Stimulated activated CD4-positive, alpha-beta T cell treated with anti-CD3 and anti-CD28 coated beads, TNF-alpha, amount 100 ng/mL, for 4 hours (primary cell): ENCODE measurements around the gene C3orf18.

Experiments used
- DNase-seq, 3 experiments: peaks; one replicate each; pipeline ENCODE4 v3.0.0-alpha.2; 2020; ENCODE audit warnings: low read depth in 3 of 3

The C3orf18 gene

DNA sequence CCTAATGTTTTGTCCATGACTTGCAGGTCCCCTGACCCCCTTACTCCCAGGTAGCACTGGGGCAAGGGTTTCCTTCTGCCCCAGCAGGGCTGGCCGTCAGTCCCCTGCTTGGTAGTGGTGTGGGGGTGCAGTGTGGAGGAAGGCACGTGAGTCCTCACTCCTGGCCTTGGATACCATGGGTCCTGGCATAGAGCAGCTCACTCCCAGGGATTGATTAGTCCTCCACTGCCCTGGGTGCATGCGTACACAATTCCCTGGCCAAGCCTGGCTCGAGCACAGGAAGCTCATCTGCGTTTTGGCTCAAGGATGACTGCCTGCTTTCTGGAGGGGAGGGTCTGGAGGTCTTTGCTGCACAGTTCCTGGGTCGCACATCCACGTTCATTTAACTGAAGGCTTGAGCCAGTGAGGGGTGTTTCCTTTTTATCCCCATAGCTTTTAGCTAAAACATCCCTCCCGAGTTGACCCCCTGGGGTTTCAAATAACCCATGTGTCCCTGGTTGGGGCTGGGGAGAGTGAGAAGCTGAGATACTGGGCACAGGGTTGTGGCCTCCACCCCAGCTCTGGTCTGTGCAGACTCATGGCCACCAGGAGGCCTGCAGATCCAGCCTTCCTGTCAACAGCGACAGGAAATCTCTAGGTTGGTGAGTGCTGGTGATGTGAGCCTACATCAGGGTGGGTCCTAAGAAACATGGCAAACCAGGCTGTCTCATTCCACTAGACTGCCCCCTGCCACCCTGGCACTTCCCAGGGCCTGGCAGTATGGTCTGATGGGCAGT lies 13.3 kb upstream of the C3orf18 start:
- DNase-seq = no peak

DNA sequence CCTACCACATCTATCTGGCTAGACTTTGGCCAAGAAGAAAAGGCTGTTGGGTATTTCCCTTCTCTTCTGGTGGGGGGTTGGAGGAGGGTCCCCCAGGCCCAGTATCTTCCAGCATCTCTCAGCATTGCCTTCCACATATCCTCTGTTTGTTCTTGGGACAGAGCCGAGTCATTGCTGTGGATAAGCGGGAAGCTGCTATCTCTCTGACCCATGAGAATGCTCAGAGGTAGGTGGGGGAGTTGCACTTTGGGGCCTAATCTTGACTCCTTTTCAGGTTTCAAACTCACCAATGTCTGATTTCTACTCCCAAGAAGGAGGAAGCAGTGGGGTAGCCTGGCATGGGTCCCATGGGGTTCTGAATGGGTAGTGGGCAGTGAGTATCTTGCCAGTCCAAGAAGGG lies 9.8 kb upstream of the C3orf18 start:
- no peak for DNase-seq

DNA sequence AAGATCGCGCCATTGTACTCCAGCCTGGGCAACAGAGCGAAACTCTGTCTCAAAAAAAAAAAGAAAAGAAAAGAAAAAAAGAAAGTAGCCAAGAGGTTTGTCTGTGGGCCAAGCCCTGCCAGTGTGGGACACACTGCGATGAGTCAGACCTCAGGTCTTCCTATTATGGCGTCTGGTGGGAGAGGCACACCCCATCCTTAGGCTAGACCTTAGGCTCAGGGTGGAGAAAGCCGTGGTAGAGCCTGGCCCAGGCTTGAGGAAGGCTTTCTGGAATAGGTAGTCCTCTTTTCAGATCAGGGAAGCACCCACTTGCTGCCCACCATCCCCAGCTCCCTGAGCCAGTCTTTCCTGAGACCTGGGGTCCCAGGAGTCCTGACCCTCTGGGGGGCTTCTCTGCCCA lies 7.8 kb upstream of the C3orf18 start:
- DNase-seq = no peak

DNA sequence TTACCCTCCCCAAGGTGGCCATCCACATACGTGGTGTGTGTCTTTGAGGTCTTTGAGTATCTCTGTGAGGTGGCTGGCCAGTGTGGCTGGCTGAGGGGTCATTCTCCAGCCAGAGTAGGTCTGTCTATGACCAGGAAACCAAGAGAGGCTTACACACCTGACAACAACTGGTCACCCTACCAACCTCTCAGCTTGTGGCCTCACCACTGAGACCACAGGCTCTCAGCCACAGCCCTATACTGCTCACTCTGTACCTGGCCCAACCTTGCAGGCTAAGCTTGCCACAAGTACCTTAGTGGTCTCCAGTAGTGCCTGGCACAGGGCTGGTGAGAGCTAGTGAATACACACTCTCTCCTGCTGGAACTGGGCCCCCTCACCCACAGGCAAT lies 6.9 kb upstream of the C3orf18 start:
- no peak for DNase-seq

DNA sequence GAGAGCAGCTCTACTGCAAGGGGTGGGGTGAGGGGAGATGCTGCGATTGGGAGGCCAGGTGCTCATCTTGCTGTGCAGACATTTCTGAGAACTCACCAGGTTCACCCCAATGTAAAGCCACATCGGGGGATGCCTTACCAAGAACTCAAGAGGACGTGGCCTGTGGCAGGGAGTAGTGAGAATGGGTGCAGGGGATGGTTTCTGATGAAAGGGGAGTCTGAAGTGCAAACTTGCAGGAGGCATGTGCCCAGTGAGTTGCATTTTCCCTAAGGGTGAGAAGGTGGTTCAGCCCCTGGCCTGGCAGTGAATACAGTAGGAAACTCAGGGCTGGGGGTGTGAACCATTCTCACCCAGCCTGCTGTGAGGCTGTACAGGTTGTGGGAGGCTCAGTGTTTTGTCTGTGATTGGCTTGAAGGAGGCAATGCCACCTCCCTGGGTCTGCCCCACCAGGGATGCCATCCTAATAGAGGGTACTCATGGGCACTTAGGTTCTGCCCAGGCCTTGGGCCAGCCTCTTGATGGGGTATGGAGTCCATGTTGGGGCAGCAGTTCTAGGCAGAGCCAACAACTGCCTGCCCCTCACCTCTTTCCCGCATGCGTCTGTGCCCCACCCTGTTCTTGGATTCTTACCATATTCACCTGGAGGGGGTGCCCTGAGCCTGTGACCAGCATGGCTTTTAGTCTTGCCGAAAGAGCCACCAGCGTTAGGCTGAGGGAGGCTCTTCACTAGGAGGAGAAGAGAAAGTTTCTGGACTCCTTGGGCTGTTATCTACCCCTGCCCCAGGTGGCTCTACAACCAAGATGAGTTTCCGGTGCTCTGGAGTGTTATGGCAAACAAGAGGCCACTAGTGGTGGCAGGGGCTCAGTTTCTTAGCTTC lies 6.3 kb upstream of the C3orf18 start:
- peak; percentile 51 to 72 (median 57) for DNase-seq

DNA sequence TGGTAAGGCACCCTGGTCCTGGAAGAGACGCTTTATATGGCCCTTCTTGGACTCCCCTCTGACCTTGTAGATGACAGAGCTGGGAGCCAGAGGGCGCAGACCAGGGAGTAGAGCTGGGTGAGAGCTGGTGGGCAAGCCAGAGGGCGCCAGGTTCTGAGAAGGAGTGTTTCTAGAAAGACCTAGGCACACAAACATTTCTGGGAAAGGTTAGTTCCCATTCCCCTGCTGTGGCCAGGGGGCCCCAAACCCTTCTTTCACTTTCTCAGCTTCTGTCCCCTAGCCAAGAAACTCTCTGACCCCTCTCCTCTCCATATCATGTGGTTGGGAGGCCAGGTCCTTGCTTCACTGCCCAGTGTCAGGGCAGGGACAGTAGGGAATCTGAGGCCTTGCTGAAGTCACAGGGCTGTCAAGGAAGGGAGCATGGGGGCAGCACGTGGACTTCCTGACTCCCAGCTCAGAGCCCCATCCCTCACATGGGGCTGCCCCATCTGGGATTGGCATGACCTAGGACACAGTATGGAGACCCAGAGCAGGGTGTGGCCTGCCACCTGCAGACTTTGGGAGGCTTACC lies 5.3 kb upstream of the C3orf18 start:
- DNase-seq = no peak

DNA sequence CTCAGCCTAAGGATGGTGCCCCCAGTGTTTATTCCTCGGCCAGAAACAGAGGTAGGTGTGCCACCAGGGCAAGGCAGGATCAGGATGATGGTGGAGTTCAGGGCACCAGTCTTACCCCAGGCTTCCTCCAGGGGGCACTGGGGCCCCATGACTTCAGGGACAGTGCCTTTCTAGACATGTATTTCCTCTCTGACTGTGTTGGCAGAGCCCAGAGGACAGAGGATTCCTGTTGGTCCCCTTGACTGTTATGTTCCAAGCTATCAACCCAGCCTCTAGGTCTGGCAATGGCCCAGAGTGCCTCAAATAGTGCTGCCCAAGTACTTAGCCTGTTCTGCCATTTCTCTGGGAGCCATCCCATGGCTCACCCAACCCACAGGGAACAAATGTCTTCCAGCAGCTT lies 4.6 kb upstream of the C3orf18 start:
- DNase-seq = peak; percentile 68 to 75 (median 71)

DNA sequence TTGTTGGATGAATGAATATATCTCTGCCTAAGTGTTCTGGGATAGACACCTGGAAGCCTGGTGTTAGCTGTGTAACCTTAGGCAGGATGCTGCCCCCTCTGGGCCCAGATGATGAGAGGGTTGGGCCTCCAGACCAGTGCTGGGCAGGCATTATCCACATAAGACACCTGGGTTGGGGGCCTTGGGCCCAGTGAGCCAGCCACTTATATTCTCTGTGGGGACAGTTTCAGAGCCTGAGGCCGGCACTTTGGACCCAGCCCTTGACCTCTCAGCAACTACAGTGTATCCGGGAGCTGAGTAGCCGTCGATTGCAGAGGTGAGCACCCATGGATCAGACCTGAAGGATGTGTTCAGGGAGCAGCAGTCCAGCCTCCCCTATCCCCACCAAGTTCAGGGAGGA lies 3.9 kb upstream of the C3orf18 start:
- no peak for DNase-seq

DNA sequence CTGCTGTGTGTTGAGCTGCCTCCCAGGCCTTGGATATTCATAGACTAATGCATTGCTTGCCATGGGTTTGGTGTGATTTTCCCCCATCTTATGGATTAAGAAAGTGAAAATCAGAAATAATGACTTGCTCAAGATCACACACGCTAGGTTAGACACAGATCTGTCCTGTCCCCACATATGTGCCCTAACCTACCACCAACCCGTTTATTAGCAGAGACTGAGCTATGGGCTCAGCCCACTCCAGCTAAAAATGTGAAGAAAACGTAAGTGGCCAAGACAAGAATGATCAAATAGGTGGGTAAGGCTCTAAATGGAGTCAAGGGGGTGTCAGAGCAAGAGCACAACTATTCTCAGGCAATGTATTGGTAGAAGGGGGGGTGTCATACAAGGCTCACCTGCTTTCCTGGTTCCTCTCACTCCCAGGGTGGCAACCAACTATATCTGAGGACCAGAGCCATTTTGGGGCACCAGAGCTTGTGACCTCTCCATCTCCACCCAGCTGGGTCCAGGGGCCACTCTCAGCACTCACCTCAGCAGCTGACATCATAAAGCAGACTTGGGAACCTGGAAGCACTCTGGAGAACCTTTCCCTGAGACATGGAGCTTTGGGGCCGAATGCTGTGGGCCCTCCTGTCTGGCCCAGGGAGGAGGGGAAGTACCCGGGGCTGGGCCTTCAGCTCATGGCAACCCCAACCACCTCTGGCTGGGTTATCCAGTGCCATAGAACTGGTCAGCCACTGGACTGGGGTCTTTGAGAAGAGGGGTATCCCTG lies 3.1 kb upstream of the C3orf18 start:
- no peak for DNase-seq

DNA sequence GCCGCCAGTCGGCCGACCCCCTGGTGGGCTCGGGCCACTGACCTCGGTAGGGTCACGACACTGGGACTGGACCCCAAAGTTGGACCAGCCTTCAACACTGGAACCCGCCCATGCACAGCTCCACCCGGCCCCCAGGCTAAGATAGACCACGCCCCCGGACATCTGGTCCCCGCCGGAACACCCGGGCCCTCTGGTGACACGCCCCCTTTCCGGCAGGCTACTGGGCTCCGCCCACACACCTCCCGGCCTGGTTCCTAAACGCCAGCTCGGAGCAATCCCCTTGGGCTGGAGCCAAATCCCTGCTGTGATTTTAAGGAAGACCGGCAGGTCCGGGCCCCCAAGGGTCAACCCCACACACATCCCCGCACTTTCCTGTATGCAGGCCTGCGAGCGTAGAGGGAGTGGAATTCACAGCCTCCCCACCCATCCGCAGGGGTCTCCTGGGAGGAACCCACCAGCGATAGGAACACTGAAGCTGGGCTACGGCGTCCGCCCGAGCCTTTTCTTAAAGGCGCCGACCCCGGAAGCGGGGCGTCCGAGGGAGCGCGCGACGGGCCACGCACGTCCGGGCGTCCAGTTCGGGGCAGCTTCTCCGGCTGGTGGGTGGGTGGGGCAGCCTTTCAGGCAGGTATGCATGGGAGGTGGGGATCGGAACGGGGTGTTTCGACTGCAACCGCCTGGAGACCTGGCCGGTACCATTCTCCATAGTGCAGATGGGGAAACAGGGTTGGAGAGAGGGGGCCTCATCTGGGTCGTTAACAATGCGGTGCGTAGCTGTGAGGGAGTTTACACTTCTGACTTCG lies 1.6 kb upstream of the C3orf18 start, which contains the start of gene HEMK1:
HEMK1 (plus strand) TSS at position 576 of the 803 bp plus-strand sequence. CDS start 1,583 bp downstream, outside the sequence.
- DNase-seq = peak; percentile 80 to 94 (median 89)

DNA sequence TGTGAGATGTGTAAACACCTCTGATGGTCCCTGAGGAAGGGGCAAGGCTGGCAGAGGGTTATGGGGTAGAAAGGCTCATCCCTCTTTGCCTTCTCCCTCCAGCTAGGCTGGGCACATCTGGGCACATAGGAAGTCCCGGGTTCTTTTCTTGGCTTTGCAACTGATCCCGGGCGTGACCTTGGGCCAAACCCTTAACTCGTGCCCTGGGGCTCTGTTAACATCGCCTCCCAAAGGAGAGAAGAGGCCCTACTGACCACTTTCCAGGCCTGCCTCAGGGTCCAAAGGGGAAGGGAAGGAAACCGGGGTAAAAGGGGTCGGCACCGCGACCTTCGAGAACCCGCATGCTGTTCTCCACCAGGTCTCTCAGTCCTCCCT lies 549 bp downstream of the C3orf18 start:
- no peak for DNase-seq

DNA sequence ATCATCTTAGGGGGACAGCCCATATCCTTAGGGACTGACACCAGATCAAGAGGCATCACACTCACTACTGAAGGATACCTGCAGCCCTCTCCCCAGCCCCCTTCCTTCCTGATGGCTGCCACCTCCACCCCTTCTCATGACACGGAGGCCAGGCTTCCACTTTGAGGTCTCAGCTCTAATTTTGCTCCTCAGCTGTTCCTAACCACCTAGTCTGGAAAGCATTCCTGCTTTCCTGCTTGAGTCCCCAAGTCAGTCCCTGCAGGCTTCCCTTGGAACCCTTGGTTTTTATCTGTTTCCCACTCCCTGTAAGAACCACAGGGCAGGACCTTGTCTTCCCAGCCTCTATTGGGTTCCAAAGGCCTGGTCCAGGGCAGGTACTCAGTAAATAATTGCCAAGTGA lies 3.2 kb downstream of the C3orf18 start:
- DNase-seq = no peak

DNA sequence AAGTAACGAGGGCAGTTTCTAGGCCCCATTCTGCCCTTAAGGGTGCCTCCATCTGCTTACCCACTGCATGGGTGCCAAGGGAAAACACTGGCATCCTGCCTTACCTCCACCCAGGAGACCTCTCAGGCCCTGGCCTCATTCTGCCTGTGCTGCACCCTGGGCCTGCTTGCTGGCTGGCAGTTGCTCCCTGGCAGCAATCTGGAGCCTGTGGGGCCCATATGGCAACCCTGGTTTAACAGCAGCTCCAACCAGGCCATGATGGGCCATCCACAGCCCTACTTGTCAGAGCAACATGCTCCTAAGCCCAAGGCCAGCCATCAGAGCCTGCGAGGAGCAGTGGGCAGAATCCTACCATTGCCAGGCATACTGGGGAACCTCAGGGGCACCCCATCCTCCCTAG lies 3.7 kb downstream of the C3orf18 start:
- no peak for DNase-seq

DNA sequence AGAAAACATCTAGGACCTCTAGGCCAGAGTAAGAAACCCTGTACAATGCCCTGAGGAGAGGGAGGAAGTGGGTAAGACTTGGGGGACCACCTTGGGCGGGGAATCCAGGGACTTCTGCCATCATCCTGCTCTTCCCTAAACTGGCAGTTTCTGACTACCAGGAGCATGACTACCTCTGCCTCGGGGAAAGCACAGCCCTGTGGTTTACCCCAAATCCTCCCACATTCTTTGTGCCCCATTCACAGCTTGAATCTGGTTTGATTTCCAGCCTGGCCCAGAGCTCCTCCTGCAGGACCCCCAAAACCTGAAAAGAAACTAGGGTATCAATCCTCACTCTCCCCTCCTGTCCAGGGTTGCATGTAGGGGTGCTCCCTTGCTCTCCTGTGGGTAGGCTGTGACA lies 4.7 kb downstream of the C3orf18 start:
- no peak for DNase-seq

DNA sequence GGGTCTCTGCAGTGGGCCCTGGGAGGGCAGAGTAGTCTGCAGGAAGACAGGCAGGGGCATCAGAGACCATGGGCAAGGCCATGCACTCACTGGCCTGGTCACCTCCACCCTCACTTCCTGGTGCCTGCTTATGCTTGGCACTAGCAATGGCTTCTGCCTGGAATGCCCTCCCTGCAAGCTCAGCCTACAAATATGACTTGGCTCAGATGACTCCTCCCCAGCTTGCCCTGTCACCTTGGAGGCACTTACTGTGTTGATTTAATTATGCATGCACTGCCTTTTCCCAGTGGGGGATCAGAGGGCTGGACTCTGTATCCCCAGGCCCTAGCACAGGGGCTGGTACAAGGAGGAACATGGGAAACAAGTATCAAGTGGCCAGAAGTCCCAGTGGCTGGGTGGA lies 7.8 kb downstream of the C3orf18 start:
- DNase-seq = no peak

DNA sequence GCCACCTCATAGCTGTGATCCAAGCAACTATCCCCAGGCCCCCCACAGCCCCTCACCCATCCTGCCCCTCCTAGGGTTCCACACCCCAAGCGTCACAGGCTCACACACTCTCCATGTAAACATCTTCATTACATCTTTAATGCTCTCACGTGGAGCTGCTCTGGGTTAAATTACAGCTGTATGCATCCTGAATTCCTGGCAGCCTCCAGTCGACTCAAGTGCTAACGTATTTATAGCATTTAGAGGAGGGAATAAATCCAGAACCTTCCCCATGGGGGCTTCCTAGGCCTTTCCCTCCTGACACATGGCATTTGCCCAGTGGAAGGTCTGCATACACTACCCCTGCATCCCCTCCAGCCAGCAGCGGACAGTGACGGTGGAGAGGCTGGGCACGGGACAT lies 9.6 kb downstream of the C3orf18 start:
- DNase-seq = no peak

DNA sequence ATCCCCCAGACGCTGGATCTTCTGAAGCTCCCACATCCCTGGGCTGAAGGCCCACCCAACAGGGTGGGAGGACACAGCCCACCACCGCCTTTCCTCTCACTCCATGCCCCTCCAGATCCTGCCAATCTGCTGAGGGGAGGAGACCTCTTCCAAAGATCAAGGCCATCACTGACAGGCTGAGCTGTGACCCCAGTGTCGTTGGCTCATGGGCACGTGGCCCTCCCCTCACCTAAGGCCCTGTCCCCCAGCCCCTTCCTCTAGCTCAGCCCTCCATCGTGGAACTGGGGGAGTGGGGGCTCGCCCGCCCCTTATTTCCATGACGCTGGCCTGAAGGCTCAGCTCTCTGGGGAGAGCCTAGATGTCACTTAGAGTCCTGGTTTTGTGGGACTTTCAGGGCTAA lies 10.4 kb downstream of the C3orf18 start:
- DNase-seq = no peak

DNA sequence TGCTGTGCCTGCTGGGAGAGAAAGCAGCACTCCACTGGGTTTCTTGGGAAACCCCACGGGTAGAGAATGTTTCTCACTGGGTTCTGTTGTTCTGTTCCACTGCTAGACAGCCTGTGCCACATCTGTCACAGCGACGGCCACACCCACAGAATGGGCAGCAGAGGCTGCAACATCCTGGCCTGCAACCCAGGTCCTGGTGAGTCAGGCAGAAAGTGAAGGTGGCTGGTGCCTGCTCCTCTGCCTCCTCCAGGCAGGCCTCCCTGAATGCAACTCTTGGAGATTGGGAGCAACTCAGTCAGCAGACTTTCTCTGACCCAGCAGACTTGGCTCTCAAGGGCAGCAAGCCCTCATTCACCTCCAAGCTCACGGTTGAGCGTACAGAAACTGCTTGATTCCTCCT lies 13.0 kb downstream of the C3orf18 start:
- no peak for DNase-seq

DNA sequence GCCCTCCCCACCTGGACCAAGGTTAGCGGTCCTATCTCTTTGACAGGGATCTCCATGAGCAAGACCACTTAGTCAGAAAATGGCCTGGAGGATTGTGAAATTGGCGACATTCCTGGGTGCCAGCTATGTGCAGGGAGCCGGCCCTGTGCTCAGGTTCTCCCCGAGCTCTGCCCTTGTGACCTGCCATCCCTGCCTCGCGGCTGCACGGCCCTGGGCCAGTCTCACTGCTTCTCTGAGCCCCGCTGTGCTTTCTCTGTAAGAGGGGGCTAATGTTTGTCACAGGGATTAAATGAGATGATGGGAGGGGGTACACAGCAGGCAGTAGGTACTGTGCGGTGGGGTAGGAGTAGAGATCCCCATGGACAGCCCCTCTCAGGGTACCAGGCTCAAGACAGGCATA lies 14.9 kb downstream of the C3orf18 start:
- DNase-seq = no peak

DNA sequence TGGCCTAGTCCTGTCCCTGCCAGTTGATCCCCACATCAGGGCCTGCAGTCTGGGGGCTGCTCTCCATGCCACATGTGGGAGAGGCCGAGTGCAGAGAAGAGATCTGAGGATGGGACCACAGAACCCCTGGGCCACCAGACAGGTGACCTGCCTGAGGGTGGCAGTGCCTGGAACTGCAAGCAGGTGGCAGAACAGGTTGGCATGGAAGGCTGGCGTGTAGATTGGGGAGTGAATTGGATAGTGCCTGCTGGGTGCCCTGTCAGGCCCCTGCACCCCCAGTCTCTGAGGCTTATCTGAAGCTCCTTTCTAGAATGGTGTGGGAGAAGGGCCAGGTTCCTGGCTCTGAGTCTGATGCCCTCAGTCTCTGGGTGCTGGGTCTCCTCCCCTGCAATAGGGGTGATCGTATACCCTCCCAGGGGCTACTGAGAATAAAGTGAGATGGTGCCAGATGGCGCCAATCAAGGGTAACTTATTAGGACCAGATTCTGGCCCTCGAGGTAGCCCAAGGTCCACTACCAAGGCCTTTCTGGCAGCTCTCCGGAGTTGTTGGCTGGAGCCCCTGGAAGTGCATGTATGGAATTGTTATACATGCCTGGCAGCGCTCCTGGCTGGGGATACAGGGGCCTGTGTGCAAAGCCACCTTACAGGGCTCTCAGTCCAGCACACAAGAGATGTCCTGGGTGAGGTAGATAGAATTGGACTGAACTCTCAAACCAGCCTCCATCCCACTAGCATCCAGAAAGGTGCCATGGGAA lies 15.7 kb downstream of the C3orf18 start:
- no peak for DNase-seq
